GM12874 (cell line): ENCODE results near the gene NECAP2.

Source experiments
- TF ChIP-seq, protein P1 (sequence below): IDR thresholded peaks from 2 replicates; pipeline ENCODE4 v1.5.1; 2011; ENCODE audit warnings: low read depth, mild to moderate bottlenecking, control low read depth, low read length, moderate library complexity; ENCODE audit not compliant: insufficient read depth

NECAP2 gene

DNA sequence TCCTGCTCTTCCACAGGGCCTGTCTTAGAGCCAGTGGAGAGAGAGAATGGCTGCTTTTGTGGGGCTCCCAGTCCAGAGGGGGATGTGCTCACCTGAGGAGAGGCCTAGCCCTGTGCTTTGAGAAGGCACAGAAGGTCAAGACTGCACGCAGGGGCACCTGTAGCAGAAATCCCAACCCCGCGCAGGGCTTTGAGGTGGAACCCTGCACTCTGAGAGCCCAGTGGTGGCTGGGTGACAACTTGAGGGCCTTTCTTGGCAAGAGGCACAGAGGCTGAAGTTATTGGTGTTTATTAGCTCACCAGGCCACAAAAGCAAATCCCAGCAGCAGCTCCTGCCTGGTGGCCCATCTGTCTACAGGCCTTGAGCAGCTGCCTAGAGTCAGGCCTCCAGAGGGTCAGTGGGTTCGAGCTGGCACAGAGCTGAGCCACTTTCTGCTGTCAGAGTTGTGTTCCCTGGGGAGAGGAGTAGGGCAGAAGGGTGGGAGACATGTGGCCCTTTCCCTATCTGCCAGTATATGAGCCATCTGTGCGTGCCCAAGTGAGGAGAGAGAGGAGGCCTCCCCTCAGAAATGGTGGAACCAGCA is 42.1 kb upstream of the NECAP2 start:
- TF ChIP-seq, protein P1, sequence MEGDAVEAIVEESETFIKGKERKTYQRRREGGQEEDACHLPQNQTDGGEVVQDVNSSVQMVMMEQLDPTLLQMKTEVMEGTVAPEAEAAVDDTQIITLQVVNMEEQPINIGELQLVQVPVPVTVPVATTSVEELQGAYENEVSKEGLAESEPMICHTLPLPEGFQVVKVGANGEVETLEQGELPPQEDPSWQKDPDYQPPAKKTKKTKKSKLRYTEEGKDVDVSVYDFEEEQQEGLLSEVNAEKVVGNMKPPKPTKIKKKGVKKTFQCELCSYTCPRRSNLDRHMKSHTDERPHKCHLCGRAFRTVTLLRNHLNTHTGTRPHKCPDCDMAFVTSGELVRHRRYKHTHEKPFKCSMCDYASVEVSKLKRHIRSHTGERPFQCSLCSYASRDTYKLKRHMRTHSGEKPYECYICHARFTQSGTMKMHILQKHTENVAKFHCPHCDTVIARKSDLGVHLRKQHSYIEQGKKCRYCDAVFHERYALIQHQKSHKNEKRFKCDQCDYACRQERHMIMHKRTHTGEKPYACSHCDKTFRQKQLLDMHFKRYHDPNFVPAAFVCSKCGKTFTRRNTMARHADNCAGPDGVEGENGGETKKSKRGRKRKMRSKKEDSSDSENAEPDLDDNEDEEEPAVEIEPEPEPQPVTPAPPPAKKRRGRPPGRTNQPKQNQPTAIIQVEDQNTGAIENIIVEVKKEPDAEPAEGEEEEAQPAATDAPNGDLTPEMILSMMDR: no peak

DNA sequence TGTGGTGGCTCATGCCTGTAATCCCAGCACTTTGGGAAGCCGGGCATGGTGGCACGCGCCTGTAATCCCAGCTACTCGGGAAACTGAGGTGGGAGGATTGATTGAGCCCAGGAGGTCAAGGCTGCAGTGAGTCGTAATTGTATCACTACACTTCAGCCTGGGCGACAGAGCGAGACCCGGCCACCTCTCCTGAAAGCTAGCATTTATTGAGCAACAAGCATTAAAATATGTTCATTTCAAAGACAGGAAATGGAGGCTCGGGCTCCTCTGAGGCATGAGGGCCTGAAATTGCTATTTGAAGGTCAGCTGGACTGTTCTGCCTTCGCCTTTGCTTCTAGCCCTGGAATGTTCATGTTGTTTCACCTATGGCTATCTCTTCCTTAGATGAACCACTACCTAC is 37.8 kb upstream of the NECAP2 start:
- TF ChIP-seq, protein P1: no peak

DNA sequence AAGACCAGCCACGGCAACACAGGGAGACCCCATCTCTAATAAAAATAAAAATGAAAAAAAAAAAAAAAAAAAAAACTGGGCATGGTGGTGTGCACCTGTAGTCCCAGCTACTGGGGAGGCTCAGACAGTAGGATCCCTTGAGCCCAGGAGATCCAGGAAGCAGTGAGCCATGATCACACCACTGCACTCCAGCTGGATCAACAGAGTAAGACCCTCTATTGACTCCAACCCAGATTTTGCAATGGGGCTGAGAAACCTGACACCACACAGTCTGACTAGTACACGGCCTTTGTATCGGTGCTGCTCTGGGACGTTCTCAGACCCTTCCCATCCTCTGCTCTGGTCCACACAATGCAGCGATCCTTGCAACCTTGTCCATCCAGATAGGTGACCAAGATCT is 35.1 kb upstream of the NECAP2 start:
- TF ChIP-seq, protein P1: no peak

DNA sequence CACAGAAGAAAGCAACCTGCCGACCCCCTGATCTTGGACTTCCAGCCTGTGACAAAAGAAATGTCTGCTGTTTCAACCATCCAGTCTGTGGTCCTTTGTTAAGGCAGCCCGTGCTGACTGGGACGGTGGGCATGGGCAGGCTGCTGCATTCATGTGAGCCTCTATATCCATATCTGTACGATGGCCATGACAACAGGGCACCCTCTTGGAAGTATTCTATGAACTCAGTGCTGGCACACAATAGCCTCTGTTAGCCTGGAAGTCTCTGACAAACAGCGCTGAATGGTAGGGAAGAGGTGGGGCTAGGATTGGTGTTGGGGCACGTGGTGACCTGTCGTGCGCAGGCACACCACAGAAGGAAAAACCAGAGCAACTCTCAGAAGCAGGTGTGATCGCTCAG is 33.7 kb upstream of the NECAP2 start:
- TF ChIP-seq, protein P1: no peak

DNA sequence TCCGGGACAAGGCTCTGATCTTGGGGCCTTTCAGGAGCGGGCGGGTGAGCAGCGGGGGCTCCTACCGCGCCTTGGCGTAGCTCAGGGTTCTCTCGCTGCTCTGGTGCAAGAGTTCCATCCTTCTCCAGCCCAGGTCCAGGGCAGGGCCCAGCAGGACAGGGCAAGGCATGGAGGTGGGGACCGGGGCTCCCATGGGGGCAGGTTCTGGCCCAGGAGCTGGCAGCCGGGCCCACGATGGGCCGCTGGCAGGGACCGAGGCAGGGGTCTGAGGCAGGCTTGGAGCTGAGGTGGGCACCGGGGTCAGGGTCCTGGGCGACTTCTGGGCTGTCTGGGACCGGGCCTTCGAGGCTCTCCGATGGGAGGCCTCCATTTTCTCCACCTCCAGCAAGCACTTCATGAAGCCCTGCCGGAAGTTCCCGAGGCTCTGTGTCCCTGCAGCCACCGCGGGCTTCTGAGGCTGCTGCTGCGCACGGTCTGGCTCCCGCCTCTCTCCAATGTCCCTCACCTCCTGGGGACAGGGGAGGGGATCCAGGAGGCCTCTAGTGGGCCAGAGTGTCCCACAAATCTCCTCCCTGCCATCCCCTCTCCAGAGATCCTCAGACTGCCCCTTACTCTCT is 30.9 kb upstream of the NECAP2 start:
- TF ChIP-seq, protein P1: no peak

DNA sequence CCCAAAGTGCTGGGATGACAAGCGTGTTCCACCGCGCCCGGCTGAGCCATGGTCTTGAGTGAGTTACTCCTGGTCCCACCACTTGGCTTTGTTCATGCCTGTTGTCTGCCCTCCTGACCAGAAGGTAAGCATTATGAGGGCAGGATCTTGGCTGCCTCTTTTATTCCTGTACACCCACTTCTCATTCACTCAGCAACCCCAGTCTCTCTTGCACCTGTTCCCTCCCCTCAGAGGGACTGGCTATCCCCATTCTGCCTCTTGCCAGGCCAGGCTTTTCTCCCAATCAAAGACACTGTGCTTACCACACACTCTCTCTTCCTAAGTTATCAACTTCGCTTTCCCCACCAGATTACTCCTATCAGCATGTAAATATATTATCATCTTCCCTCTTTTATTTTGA is 29.7 kb upstream of the NECAP2 start:
- TF ChIP-seq, protein P1: no peak

DNA sequence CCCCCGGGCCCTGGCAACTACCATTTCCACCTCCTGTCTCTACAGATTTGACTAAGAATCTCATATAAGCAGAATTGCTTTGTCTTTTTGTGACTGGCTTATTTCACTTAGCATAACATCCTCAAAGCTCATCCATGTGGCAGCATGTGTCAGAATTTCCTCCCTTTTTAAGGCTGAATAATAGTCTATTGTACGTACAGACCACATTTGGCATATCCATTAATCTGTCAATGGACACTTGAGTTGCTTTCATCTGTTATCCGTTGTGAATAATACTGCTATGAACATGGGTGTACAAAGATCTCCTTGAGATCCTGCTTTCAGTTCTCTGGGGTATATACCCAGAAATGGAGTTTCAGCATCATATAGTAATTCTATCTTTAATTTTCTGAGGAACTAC is 27.3 kb upstream of the NECAP2 start:
- TF ChIP-seq, protein P1: no peak
